Adrenal gland (tissue), 5 donors: ENCODE results near the gene PRR12.

Experiments
- CTCF ChIP-seq, 6 experiments: fragments of 450-650 bp in 4 of 6; fragments of 200-600 bp in 2 of 6; sonication (generic) in 1 of 6; IDR thresholded peaks; 1 replicate in 5 of 6; 2 replicates in 1 of 6; pipeline versions ENCODE4 v1.5.1 to v1.8.0; 2016 to 2021; ENCODE audit warnings: antibody characterized with exemption in 6 of 6, mild to moderate bottlenecking in 2 of 6, moderate library complexity in 1 of 6
- POLR2A ChIP-seq, 2 donors: fragments of 450-650 bp; IDR thresholded peaks; one replicate each; pipeline ENCODE4 v1.6.1; 2017; ENCODE audit warnings: antibody characterized with exemption in 2 of 2, mild to moderate bottlenecking in 2 of 2, moderate library complexity in 1 of 2
- donor health status: DM: no; HTN: no; CAD: no.

DNA sequence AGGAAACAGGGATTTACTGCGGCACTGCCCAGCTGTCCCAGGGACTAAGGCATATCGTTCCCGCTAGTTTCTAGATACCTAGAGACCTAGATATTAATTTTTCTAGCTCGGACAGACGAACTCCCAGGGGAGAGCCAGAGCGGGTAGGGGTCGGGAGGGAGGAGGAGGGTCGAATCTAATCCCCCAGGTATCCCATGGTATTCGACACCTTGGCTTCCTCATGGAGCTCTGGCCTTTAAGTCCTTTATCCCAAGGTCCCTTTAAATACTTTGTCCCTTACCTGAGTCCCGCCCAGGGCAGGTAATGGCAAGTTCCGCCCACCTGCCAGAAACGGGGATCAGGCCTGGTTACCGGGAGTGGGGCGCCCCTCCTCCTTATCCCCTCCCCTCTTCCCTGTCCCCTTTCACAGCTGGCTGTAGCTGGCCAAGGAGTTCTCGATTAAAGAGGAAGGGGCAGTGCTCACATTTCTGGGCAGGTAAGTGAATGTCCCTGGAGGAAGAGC is 9.9 kb upstream of the PRR12 start, which contains the start of gene PRRG2:
- no peak for TF ChIP-seq POLR2A (IDR thresholded peaks at IDR 0.05)
- TF ChIP-seq CTCF (IDR thresholded peaks at IDR 0.05): no peak
